OCI-LY1 (cell line): Measurements from ENCODE around the gene RNASEH2C.

Experiments
- H2AFZ ChIP-seq: fragments of 200-600 bp; sonication (generic), shearing (Covaris generic); 2 replicates; pipeline ENCODE4 v1.6.0; 2014; ENCODE audit warnings: antibody characterized with exemption, mild to moderate bottlenecking, low read length
- H3F3A ChIP-seq: fragments of 200-600 bp; sonication (generic), shearing (Covaris generic); 2 replicates; pipeline ENCODE4 v1.6.0; 2014; ENCODE audit warnings: mild to moderate bottlenecking, antibody characterized with exemption, low read length, moderate library complexity; ENCODE audit not compliant: insufficient read depth
- H3K27ac ChIP-seq: fragments of 200-600 bp; sonication (generic); 2 replicates; pipeline ENCODE4 v1.5.1; 2014; ENCODE audit warnings: low read length, mixed run types, mild to moderate bottlenecking, low read depth; ENCODE audit not compliant: poor library complexity, severe bottlenecking
- H3K27me3 ChIP-seq: fragments of 200-600 bp; sonication (generic); 2 replicates; pipeline ENCODE4 v1.6.0; 2014; ENCODE audit warnings: antibody characterized with exemption, mild to moderate bottlenecking, low read length, moderate library complexity; ENCODE audit not compliant: insufficient read depth
- H3K36me3 ChIP-seq: fragments of 200-600 bp; sonication (generic); 2 replicates; pipeline ENCODE4 v1.6.1; 2014; ENCODE audit warnings: mild to moderate bottlenecking, antibody characterized with exemption, low read length, moderate library complexity, mixed read lengths; ENCODE audit not compliant: insufficient read depth
- H3K4me1 ChIP-seq: fragments of 200-600 bp; sonication (generic); 2 replicates; pipeline ENCODE4 v1.5.1; 2014; ENCODE audit warnings: mild to moderate bottlenecking, low read length, moderate library complexity; ENCODE audit not compliant: insufficient read depth, severe bottlenecking
- H3K4me2 ChIP-seq: fragments of 200-600 bp; sonication (generic), shearing (Covaris generic); 2 replicates; pipeline ENCODE4 v1.6.1; 2014; ENCODE audit warnings: low read length
- H3K4me3 ChIP-seq: fragments of 200-600 bp; sonication (generic); 2 replicates; pipeline ENCODE4 v1.5.1; 2014; ENCODE audit warnings: low read length, low read depth, mild to moderate bottlenecking, mixed read lengths; ENCODE audit not compliant: poor library complexity, severe bottlenecking
- H3K79me2 ChIP-seq: fragments of 200-600 bp; shearing (Covaris generic); 2 replicates; pipeline ENCODE4 v1.6.1; 2016; ENCODE audit warnings: mixed run types, low read length, mixed read lengths; ENCODE audit not compliant: insufficient read depth
- H3K9ac ChIP-seq: fragments of 200-600 bp; sonication (generic), shearing (Covaris generic); 2 replicates; pipeline ENCODE4 v1.6.1; 2014; ENCODE audit warnings: mild to moderate bottlenecking, low read length, mixed read lengths
- H3K9me2 ChIP-seq: fragments of 200-600 bp; sonication (generic), shearing (Covaris generic); 2 replicates; pipeline ENCODE4 v1.6.1; 2014; ENCODE audit warnings: low read depth, mild to moderate bottlenecking, low read length, mixed read lengths
- H3K9me3 ChIP-seq: fragments of 200-600 bp; shearing (Covaris generic); 2 replicates; pipeline ENCODE4 v1.6.1; 2014; ENCODE audit warnings: low read length, mixed read lengths
- H4K20me1 ChIP-seq: fragments of 200-600 bp; sonication (generic), shearing (Covaris generic); 2 replicates; pipeline ENCODE4 v1.6.0; 2016; ENCODE audit warnings: mild to moderate bottlenecking, low read length; ENCODE audit not compliant: insufficient read depth
- CTCF ChIP-seq: fragments of 200-600 bp; sonication (generic), shearing (Covaris generic); IDR thresholded peaks from 2 replicates; pipeline ENCODE4 v1.5.1; 2017; ENCODE audit warnings: mild to moderate bottlenecking, antibody characterized with exemption, low read length, moderate library complexity, mixed read lengths
- EZH2 ChIP-seq: fragments of 200-600 bp; sonication (generic), shearing (Covaris generic); IDR thresholded peaks from 2 replicates; pipeline ENCODE4 v1.8.0; 2017; ENCODE audit warnings: borderline replicate concordance, mixed run types, mild to moderate bottlenecking, antibody characterized with exemption, low read length, moderate library complexity, mixed read lengths

Gene RNASEH2C

GRCh38 chr11:65700399-65700798 lies 20.2 kb downstream of the RNASEH2C start:
- Histone ChIP-seq H3K27me3 (peaks cover 7% of the 10 kb centered on the region; the same call in 1 of the 2 replicates), H3K9ac (no peak overlapping the region), H3K9me3 (no peaks in the 10 kb centered on the region; the same call in 1 of the 2 replicates), H3F3A (no peaks in the 10 kb centered on the region), H3K9me2 (no peaks in the 10 kb centered on the region), H3K4me3 (no peak overlapping the region), H3K4me1 (peaks cover 9% of the 10 kb centered on the region), H3K4me2 (no peak overlapping the region), H4K20me1 (no peaks in the 10 kb centered on the region), H2AFZ (no peak overlapping the region), H3K79me2 (no peaks in the 10 kb centered on the region), H3K36me3 (no peaks in the 10 kb centered on the region; the same call in 1 of the 2 replicates), H3K27ac (no peak overlapping the region)
- TF ChIP-seq CTCF (no peak), EZH2 (no peak)

GRCh38 chr11:65699306-65699705 lies 21.3 kb downstream of the RNASEH2C start:
- Histone ChIP-seq H2AFZ (no peak overlapping the region), H3K4me3 (no peak overlapping the region), H3K4me1 (peaks cover 9% of the 10 kb centered on the region), H3K9ac (no peak overlapping the region), H4K20me1 (no peaks in the 10 kb centered on the region), H3K27ac (no peak overlapping the region), H3K27me3 (peaks cover 7% of the 10 kb centered on the region; the same call in 1 of the 2 replicates), H3K9me3 (no peaks in the 10 kb centered on the region; the same call in 1 of the 2 replicates), H3F3A (no peaks in the 10 kb centered on the region), H3K9me2 (no peaks in the 10 kb centered on the region), H3K79me2 (no peaks in the 10 kb centered on the region), H3K36me3 (no peaks in the 10 kb centered on the region; the same call in 1 of the 2 replicates), H3K4me2 (no peak overlapping the region)
- no peak for TF ChIP-seq CTCF
- no peak for TF ChIP-seq EZH2

DNA sequence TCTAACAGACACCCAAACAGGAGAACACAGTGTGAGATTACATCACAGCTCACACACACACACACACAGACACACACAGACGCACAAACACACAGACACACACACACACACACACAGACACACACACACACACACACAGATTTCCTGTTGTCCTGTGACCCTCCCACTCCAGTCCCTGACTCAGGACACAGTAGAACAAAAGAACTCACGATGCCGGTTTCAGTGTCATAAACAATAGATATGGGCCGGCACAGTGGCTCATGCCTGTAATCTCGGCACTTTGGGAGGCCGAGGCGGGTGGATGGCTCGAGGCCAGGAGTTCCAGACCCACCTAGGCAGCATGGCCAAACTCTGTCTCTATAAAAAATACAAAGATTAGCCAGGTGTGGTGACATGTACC lies 22.4 kb downstream of the RNASEH2C start:
- Histone ChIP-seq H3K4me1 (peaks cover 9% of the 10 kb centered on the region), H3F3A (no peaks in the 10 kb centered on the region), H3K27ac (no peak overlapping the region), H3K4me2 (no peak overlapping the region), H3K4me3 (no peak overlapping the region), H3K27me3 (peaks cover 7% of the 10 kb centered on the region; the same call in 1 of the 2 replicates), H2AFZ (no peak overlapping the region), H3K9me3 (no peaks in the 10 kb centered on the region; the same call in 1 of the 2 replicates), H3K79me2 (no peaks in the 10 kb centered on the region), H3K36me3 (no peaks in the 10 kb centered on the region; the same call in 1 of the 2 replicates), H3K9ac (no peak overlapping the region), H4K20me1 (no peaks in the 10 kb centered on the region), H3K9me2 (no peaks in the 10 kb centered on the region)
- TF ChIP-seq EZH2 = no peak
- no peak for TF ChIP-seq CTCF
